GM19351 (cell line): ENCODE measurements around the gene KCNN4.
"Not testable (repeated sequence)": the region's sequence is repeated elsewhere in the genome, so short reads cannot be mapped to it uniquely, and the experiment has no call there.

Source experiments
- ATAC-seq: cut with Tn5 transposase; IDR thresholded peaks from one replicate; pipeline ENCODE4 v1.9.1; 2021; ENCODE audit warnings: mild to moderate bottlenecking, moderate library complexity; ENCODE audit not compliant: unreplicated experiment

Gene KCNN4

DNA sequence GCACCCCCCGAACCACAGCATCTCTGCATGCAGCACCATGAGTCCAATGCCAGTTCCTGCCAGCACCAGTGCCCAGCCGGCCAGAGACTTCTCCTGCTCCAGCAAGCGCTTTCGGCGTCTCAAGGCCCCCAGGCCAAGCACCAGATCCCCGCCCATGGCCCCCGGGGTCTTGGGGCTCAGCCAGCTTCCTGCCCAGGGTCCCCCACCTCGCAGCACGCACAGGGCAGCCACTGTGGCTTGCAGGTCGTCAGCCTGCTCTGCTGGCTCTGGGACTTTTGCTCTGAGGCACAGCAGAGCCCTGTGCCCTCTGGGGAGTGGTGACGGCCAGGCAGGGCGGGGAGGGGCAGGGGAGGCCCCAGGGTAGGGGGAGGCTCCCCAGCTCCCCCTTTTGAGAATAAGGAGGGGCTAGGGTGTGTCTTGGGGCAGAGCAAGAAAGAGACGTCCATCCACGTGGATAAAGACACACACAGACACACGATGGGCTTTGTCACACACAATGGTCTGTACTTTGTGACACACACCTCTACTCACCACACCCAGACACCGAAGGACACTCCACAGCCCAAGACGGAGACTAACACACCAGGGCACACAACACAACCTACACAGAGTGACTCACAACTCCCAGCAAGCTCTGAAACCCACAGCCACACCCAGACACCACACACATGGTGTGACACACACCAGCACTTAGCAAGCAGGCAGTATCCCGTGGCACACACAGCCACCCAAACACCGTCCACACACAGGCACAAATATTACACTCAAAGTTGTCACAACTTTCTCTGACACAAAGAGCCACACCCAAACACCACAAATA lies at the start of gene KCNN4:
Gene KCNN4, minus strand, starts transcription at position 268 of the 820 bp plus-strand sequence. Its CDS starts 112 bp downstream, at position 156.
- ATAC-seq: peak; percentile 31

DNA sequence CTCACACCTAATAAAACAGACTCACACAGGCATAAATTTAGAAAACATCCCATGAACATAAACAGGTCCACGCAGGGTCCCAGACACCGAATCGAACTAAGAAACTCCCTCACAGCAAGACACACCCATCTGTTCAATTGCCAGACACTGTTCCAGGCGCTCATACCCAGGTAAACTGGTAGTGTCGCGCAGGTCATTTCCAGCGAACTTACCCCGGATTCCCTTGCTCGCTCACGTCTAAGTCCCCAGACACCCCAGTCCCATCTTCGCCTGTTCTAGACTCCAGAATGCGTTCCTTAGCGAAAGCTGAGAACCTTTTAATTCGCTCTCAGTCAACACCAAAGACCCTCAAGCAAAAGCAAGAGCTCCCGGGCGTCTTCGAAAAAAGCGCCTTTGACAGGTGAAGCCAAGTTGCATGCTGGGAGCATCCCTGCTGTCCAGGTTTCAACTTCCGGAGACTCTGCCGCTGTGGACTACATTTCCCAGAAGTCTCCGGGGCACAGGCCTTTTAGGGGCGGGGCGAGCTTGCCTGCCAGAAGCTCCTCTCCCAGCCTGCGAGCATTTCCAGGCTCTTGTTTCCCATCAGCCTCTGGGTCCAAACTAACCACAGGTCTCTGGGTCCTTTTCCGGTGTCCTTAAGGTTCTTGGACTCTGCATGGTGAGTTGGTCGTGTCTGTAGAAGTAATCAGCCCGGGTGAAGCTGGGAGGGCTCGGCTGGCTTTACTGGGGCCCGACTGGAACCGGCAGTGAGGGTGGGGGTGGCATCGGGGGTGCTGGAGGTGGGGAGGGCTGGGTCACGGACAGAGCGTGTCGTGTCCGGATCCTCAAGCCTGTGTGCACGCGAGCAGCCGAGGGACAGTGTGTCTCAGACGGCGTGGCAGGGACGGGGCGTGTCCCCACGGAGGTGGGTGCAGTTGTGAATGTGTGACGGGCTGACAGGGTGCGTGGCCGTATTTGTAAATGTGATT lies 46.3 kb upstream of the KCNN4 start, which contains the start of gene ZNF283:
Gene ZNF283, plus strand, starts transcription at position 535 of the 968 bp plus-strand sequence. CDS start 6,184 bp downstream, outside the sequence.
- peak; percentile 88 for ATAC-seq

DNA sequence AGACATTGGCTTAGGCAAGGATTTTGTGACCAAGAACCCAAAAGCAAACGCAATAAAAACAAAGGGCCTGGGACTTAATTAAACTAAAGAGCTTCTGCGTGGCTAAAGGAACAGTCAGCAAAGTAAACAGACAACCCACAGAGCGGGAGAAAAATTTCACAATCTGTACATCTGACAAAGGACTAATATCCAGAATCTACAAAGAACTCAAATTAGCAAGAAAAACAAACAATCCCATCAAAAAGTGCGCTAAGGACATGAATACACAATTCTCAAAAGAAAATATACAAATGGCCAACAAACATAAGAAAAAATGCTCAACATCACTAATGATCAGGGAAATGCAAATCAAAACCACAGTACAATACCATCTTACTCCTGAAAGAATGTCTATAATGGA lies 43.8 kb upstream of the KCNN4 start:
- ATAC-seq: not testable (repeated sequence)

DNA sequence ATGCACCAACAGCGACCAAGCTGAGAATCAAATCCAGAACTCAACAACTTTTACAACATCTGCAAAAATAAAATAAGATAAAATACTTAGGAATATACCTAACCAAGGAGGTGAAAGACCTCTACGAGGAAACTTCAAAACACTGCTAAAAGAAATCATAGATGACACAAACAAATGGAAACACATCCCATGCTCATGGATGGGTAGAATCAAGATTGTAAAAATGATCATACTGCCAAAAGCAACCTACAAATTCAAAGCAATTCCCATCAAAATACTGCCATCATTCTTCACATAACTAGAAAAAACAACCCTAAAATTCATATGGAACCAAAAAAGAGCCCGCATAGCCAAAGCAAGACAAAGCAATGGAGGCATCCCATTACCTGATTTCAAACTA lies 43.1 kb upstream of the KCNN4 start:
- not testable (repeated sequence) for ATAC-seq

DNA sequence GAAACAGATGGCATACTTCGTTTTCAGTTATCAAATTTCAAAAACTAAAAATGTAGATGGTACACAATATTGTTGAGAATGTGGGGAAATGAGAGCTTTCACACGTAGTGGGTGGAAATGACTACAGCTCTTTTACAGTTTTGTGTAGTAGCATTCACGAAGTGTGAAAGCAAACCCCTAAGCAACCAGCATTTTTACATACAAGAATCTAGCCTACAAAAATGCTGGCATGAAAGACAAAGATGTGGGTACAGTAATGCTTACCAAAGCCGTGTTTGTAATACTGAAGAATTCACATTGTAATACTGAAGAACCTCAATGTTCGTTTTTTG lies 40.1 kb upstream of the KCNN4 start:
- ATAC-seq: no peak

DNA sequence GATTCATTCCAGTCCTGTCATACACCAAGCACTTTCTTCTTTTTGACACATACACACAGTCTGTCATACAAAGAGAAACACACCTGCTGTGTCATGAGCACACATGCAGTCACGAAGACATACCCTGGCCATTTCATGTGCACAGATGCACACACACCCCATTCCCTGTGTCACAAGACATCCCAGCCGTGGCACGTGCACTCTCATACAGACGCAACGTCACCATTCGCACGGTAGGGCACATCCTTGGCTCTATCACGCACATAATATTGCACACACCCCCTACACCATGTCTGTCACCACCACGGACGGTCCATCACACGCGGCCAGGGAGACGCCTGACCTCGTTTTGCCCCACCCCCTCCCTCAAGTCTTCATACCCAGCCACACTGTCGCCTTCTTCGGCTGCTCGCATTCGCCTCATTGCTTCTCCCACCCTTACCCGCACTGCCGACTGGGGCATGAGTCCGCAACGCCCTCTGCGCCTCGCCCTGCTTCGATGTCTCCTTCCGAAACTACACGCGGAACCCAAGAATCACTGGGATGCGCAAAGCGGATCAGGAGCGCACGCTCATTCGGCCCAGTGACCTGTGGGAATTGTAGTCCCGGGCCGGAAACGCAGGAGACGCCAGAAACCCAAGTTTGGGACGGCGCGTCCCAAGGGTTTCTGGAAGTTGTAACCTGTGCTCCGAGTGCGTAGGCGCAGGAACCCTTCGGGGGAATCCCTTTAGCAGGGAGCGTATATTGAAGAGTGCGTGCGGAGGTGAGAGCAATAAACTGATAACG lies 39.5 kb upstream of the KCNN4 start:
- ATAC-seq: no peak

DNA sequence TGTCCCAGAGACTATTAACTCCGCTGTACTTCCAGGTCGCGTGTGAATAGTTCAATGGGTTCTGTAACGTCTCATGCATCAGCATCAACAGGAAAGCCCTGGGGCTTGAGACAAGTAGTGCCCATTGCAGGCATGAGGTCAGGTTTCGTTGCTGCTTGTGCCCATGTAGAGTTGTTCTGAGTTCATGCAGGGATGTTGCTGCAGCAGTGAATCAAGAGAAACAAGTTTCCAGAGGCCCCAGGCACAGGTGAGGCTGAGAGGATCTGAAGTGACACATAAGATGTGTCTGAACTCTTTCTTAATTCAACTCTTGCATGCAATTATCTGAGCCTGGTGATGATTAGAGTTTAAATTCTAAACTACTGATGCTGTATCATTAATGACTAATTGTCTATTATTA lies 37.7 kb upstream of the KCNN4 start:
- ATAC-seq: no peak

DNA sequence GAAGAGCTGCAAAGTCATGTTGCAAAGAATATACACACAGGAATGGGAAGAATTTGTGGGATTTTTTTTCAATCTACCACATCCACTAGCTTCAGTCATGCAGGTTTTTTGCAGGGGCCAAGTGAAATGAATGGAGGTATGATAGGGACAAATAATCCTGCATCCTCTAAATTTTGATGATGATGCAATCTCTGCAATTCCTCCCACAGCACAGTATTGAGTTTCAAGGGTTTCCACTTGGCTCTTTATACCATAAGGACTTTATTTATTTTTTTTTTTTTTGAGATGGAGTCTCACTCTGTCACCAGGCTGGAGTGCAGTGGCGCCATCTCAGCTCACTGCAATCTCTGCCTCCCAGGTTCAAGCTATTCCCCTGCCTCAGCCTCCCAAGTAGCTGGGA lies 36.7 kb upstream of the KCNN4 start:
- ATAC-seq: not testable (repeated sequence)

DNA sequence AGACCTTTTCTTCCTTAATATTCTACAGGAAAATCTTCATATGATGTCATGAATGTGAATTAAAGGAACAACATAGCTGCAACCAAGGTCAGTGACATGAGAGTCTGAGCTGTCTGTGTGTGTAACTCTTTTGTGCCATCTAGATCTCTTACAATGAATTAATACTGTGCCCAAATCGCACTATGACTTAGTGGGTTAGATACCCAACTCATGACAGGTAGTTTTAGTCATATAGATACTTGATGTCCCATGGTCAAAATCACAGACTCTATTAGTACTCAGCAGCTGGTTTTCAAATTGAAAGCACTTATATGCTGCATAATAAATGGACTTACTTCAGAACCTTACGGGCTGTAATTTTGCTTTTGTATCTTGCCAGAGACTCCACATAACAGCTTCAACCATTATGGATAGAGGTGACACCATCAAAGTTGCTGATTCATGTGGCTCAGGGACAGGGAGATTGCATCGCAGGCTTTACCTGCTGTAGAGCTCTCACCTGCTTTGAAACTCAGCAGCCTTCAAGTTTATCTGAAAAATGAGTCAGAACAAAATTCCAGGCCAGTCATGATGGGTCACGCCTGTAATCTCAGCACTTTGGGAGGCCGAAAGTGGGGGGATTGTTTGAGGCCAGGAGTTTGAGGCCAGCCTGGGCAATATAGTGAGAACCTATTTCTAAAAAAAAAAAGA lies 34.0 kb upstream of the KCNN4 start:
- no peak for ATAC-seq

DNA sequence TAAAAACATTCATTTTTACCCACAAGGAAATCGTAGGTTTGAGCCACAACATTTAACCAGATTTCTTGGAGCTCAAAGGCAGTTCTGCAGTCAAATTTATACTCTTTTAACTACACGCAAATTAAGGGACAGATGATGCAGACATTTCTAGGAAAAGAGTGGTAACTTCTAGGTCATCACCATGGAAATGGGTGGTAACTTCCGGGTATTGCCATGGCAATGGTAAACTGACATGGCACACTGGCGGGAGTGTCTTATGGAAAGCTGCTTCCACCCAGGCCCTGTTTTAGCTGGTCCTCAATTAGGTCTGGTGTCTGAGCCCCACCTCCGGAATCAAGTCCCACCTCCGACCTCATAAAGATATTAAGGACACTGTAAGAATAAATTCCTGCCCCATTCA lies 31.9 kb upstream of the KCNN4 start:
- ATAC-seq: no peak

DNA sequence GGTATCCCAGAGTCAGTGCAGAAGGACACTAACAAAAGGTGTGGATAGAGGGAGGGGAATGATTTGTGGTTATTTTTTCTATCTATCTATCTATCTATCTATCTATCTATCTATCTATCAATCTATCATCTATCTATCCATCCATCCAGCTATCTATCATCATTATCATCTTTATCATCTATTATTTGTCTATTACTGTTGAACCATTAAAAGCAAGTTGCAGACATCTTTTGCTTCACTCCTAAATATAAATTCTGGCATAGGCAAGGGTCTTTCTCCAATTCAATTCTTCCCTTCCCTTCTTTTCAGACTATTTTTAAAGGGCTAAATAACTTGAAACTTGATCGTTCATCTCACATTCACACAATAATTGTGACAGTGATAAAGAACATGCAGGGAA lies 31.5 kb upstream of the KCNN4 start:
- ATAC-seq: no peak

DNA sequence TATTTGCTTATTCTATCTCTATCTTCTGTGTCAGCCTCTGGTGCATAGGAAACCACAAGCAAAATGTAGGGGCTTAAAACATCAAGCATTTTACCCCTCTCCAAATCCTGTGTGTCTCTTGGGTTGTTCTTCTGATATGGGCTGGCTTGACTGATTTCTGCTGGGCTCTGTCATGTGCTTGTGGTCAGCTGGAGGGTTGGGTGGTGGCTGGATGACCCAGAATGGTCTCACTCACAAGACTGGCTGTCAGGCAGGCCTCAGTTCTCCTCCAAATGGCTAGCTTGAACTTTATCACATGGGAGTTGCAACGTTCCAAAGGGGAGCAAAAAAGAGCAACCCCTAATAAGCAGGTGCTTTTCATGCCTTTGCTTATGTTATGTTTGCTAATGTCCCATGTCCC lies 31.1 kb upstream of the KCNN4 start:
- no peak for ATAC-seq

DNA sequence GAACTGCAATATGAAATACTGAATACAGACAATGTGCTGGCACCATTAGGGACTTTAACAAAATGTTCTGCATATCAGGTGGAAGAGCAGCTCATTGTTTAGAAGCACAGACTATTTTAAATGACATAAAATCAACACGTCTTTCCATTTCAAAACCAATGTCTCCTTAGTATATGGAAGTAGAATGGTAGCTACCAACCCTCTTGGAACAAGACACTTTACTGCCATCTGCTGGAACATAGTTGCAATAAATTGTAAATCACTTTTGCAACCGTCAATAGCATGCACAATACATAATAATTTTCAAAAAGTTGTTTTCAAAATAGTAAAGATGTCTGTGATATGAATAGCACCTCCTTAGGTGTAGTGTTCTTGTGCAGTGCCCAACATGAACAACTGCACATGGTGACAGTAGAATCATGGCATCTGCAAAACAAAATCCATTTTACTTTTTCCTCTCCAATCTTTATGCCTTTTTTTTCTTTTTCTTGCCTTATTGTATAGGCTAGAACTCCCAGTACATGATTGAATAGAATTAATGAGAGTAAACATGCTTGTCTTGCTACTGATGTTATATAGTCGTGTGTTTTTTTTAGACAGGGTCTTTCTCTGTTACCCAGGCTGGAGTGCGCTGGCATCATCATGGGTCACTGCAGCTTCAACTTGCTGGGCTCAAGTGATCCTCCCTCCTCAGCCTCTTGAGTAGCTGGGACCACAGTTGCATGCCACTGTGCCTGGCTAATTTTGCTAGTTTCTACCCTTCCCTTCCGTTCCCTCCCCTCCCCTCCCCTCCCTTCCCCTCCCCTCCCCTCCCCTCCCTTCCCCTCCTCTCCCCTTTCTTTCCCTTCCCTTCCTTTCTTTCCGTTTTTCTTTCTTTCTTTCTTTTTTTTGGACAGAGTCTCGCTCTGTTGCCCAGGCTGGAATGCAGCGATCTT lies 29.3 kb upstream of the KCNN4 start:
- ATAC-seq: no peak

DNA sequence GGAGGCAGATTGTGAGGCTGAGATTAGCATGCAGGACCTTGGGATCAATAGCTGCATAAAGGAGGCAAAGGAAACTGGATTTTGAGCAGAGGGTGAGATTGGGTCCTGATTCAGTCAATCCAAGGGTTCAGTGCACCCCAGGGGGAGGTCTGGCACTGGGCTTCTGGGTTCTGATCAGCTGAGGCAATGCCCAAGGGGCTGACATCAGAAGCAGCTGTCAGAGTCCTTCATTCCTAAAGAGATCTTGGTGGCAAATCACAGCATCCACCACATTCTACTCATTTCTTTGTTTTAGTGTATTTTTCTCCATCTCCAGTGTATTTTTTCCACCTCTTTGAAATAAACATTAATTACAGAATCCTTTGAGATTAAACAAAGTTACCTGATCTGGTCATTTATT lies 26.9 kb upstream of the KCNN4 start:
- ATAC-seq: no peak

DNA sequence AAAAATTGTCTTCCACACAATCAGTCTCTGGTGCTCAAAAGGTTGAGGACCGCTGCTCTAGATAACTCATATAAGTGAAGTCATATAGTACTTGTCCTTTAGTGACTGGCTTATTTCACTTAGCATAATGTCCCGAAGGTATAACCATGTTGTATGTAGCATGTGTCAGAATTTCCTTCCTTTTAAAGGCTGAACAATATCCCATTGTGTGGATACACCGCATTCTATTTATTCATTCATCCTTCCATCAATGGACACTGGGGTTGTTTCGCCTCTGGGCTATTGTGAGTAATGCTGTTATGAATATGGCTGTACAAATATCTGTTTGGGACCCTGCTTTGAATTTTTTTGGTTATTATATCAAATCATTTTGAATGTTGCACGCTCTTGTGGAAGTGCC lies 26.1 kb upstream of the KCNN4 start:
- ATAC-seq: no peak

DNA sequence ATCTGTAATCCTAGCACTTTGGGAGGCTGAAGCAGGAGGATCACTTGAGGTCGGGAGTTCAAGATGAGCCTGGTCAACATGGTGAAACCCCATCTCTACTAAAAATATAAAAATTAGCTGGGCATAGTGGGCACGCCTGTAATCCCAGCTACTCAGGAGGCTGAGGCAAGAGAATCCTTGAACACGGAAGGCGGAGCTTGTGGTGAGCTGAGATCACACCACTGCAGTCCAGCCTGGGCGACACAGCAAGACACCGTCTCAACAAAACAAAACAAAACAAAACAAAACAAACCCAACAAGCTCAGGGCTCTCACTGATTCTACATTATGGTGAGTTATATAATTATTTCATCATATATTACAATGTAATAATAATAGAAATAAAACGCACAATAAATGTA lies 25.6 kb upstream of the KCNN4 start:
- not testable (repeated sequence) for ATAC-seq

DNA sequence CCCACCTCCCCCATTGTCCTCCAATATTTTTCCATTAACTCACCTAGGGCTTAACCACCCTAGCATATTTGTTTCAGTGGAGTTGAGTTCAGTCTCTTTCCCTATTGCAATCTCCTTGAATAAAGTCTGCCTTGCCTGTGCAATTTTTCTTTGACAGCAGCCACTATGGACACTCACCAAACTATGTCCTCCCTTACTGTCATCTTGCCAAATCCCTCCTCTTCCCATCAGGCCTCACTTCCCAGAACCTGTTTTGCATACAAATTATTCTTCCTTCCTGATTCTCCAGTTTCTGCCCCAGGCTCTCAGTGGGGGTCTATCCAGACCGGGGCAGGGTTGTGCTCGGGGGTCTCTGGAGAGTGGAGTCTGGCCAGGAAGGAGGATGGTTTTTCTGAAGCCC lies 23.7 kb upstream of the KCNN4 start:
- no peak for ATAC-seq

DNA sequence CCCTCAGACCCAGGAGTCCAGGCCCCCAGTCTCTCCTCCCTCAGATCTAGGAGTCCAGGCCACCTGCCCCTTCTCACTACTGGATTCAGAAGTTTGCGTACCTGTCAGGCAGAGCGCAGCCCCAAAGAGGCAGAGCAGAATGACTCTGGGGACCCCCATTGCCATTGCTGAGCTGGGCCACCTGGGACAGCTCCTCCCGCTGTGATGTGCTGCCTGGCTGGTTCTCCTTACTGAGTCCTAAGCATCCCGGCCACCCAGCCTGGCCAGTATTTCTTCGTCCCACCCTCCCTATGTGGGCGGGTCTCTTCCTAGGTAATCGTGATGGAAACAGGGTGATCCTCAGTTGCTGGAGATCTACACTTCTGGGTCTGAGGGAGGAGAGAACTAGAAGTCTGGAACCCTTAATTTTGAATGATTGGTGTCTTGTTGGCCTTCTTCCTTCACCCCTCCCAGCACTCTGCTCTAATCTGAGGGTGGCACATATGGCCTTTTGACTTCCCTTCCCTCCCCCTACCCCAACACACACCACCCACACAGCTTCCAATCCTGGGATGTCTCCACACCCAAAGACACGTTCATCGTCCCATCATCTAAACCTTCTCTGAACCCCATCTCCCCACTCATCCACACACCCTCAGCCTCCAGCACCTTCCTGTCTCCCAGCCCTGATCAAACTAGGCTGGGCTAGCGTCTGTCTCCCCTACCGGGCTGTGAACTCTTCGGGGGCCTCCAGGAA lies 21.6 kb upstream of the KCNN4 start, which contains the start of gene LYPD5:
Gene LYPD5, minus strand, starts transcription at position 232 of the 736 bp plus-strand sequence. Its CDS starts 67 bp downstream, at position 165.
- ATAC-seq: no peak
